Hair follicular keratinocyte (primary cell): Measurements from ENCODE around the gene TPP1. TPM values are rescaled to one million over a fixed set of nuclear protein-coding genes. Genes with fewer than 3 reads are reported as not detected.

ENCODE experiments used
- total RNA-seq: library from RNA; depleted of rRNA; stranded (reverse); fragments of >200 nt; gene quantifications from 2 replicates; pipeline ENCODE4 v1.2.3, GENCODE V29; 2015

The TPP1 gene
- total RNA-seq, result 20.5 and 21.9 TPM in 2 replicates

GRCh38 chr11:6619004-6619745 is at the start of gene TPP1:
Gene TPP1, minus strand, starts transcription at chr11:6619422. Its CDS starts 22 bp downstream, at chr11:6619400.

GRCh38 chr11:6655790-6656583 is 36.8 kb upstream of the TPP1 start, which contains the start of gene DCHS1:
Gene DCHS1, minus strand, starts transcription at chr11:6655809. Its CDS starts 14,196 bp downstream, at chr11:6641613.

DNA sequence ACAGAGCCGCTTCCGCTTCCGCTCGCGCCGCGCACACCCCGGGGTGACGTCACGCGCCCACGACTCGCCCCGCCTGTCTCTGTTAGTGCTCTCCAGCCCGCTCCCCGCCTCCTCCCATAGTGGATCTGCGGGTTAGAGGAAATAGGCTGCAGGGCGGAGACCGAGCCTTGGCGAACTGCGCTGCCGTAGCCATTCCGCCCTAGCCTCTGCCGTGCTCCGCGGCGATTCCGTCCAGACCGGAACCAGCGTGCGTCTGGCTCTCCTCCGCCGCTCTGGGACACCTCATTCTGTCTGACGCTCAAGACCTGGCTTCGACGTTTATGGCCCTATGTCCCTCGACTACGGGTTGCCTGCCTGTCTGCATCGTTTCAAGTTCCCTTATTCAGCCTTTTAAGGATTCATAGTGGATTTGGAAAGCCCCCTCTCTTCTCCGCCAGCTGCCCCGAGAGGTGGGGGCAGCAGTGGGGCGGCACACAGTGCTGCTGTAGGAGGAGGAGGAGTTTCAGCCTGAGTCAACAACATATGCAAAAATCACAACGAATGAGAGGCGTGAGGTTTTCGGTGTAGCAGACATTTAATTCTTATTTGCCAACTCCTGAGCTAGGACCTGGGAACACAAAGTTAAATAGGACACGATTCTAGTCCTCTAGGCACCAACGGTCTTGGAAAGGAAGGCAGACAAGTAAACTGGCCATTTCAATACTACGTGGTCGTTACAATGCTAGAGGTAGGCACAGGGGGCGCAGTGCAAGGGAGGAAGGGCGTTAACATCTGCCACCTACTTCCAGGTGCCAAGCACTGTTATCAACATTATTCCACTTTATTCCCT is 6.8 kb downstream of the TPP1 start, which contains the start of gene TAF10:
Gene TAF10, minus strand, starts transcription at position 4 of the 829 bp plus-strand sequence. CDS start 27 bp downstream, outside the sequence.

GRCh38 chr11:6603287-6604080 is 15.7 kb downstream of the TPP1 start, which contains the start of the genes ILK and RRP8:
Gene ILK, plus strand, starts transcription at chr11:6603774. Its CDS starts 498 bp downstream, at chr11:6604272.
Gene RRP8, minus strand, starts transcription at chr11:6603616. Its CDS starts 114 bp downstream, at chr11:6603502.

Other genes with a start within 250 kb of the TPP1 start
- gene SMPD1, start 228.9 kb downstream of the TPP1 start, total RNA-seq, result 11.2 and 13.5 TPM in 2 replicates
- 9.8 and 10.7 TPM in 2 replicates for gene APBB1, start 200.3 kb downstream of the TPP1 start, total RNA-seq
- gene HPX, start 178.4 kb downstream of the TPP1 start, total RNA-seq, result 0.31 TPM in 1 of 2 replicates, not detected in the other
- gene TRIM3, start 145.5 kb downstream of the TPP1 start, total RNA-seq, result 8.7 and 12.5 TPM in 2 replicates
- 45.6 and 64.7 TPM in 2 replicates for gene ARFIP2, start 138.1 kb downstream of the TPP1 start, total RNA-seq
- gene TIMM10B, start 137.9 kb downstream of the TPP1 start, total RNA-seq, result 36.5 and 40.2 TPM in 2 replicates
- 1.0 and 2.4 TPM in 2 replicates for gene DNHD1, start 122.1 kb downstream of the TPP1 start, total RNA-seq
- 14.4 and 16.6 TPM in 2 replicates for gene RRP8, start 15.8 kb downstream of the TPP1 start, total RNA-seq
- gene ILK, start 15.6 kb downstream of the TPP1 start, total RNA-seq, result 85.4 and 121 TPM in 2 replicates
- 86.1 and 117 TPM in 2 replicates for gene TAF10, start 7.2 kb downstream of the TPP1 start, total RNA-seq
- gene DCHS1, start 36.4 kb upstream of the TPP1 start, total RNA-seq, result 0.16 and 0.27 TPM in 2 replicates
- 54.1 and 63.7 TPM in 2 replicates for gene MRPL17, start 63.9 kb upstream of the TPP1 start, total RNA-seq
- 0.11 TPM in 1 of 2 replicates, not detected in the other for gene OR2AG2, start 152.6 kb upstream of the TPP1 start, total RNA-seq
- gene OR2AG1, start 163.6 kb upstream of the TPP1 start, total RNA-seq, result not detected in 2 replicates
- not detected in 2 replicates for gene OR6A2, start 180.3 kb upstream of the TPP1 start, total RNA-seq
- gene OR10A5, start 226.3 kb upstream of the TPP1 start, total RNA-seq, result not detected in 2 replicates
- gene OR10A2, start 243.6 kb upstream of the TPP1 start, total RNA-seq, result not detected in 2 replicates